ENCODE results near the gene PDE4D.

Gene PDE4D

DNA sequence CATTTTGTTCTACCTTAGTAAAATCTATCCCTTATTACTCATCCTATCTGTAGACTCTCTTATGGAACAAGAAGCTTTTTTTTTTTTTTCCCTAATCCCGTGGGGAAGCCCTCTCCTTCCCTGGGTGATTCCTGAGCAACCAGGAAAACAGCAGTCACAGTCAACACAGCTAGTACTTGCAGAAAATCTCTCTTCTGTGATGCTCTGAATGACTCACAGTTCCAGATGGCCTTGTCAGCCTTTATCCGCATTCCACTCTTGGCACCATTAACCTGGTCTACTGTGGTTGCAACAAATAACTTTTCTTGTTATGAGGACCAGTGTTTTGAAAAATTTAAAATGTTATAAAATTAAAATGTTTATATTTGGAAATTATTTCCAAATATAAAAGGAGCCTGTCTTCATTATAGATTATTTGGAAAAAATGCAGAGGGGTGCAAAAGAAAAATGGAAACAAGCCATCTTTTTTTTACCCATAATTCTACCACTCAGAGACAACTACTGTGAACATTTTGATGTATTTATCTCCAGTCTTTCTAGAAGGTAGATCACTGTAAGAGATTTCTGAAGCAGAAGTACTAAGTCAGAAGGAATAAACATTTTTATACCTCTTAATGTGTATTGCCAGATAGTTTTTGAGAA, 824.0 kb downstream of the PDE4D start:
- DNase-seq (ENCODE audit: low spot score): no peak
- TF ChIP-seq CTCF (IDR thresholded peaks at IDR 0.05; ENCODE audit: extremely low read depth, missing control alignments): no peak

DNA sequence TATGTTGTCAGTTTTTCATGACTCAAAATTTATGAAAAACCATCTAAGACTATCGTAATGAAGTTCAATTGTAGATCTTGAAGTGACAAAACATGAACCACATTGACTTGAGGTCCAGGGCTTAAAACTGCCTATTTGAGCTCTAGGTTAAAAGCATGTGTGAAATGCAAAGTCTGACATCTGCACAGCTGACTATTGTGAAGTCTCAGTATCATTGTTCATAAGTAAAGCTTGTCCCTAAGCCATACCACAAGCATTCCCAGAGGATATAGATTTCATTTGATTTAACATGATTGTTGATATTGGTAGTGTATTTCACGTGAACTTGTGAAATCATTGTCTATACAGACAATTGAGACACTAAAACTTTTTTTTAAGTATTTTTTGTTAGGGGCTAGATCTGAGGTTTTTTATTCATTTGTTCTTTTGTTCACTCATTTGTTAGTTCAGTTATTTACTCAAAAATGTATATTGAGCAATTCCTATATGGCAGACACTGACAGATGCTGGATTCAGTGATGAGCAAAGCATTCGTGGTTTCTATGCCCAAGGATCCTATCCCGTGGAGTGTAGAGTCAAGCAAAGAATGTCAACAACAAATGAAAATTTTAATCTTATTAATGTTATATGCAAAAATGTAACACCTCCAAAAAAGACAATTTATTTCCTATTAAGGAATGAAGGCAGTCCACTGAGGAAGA, 825.4 kb downstream of the PDE4D start:
- no peak for DNase-seq (ENCODE audit: low spot score)
- no peak for TF ChIP-seq CTCF (IDR thresholded peaks at IDR 0.05; ENCODE audit: extremely low read depth, missing control alignments)

- no peak for TF ChIP-seq CTCF (IDR thresholded peaks at IDR 0.05; ENCODE audit: extremely low read depth, missing control alignments)
Measured at GRCh38 chr5:59066367-59067163, 827.0 kb downstream of the PDE4D start.

DNA sequence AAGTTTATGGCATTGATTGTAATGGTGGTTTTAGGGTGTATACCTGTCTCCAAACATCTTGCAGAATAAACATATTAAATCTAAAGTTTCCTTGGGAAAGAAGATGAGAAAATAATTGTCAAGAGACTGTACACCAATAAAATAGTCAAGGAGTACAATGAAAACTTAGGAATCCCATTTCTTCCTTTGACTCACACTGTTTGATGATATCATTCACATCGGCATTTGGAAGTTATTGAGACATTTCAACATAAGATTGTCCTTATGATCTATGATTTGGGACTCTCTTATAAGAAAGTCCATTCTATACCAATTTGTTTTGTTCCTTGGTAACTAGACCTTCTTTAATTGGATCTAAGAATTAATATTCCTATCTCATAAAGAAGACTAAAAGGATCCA, 828.0 kb downstream of the PDE4D start:
- TF ChIP-seq CTCF (IDR thresholded peaks at IDR 0.05; ENCODE audit: extremely low read depth, missing control alignments): no peak
- DNase-seq (ENCODE audit: low spot score): no peak

More at GRCh38 chr5:59066367-59067163, 827.0 kb downstream of the PDE4D start:
- no peak for DNase-seq (ENCODE audit: low spot score)

DNA sequence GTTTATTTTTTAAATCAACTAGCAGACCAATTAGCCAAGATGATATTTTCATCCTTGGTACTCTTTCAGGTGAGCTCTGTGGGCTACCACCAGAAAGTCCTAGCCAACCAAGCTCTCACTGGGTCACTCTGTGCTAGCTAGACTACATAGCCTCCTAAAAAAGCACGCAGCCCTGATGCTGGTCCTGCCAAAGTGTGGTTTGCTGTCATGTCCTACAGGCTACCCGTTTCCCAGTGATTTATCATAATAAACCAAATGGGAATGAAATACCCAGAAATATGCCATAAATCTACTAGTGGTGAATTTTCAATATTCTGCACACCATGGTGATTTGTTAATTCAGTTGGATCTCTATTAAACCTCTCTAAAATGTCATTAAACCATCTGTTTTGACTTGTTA, 829.2 kb downstream of the PDE4D start:
- DNase-seq (ENCODE audit: low spot score): no peak
- TF ChIP-seq CTCF (IDR thresholded peaks at IDR 0.05; ENCODE audit: extremely low read depth, missing control alignments): no peak

DNA sequence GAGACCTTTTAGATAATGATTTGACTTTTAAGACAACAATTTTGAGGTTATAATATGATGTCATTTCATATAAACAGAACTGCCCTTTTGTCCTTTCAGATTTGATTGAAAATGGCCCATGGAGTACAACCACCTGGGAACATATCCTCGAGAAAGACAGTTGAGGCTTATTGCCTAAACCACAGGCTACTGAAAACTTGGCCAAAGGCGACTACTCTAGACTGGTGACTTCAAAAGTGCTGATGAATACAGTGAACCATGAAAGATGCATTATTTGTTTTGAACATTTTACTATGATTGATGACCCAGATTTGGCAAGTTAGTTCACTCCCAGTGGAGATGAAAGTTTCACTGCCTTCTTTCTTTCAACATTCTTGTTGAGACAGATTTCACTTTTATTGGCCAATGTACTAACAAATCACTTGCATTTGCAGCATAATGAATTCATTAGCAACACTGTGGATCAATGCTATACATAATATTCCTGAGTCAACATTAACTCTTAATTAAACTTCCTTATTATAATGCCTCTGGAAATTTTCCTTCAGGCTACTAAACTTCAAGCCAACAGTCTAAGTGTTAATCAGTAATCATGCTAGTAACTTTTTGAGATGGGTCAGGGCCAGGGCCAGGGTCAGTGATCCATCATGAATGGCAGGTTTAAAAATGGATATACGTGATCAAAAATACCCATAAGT, 830.4 kb downstream of the PDE4D start:
- DNase-seq (ENCODE audit: low spot score): no peak
- no peak for TF ChIP-seq CTCF (IDR thresholded peaks at IDR 0.05; ENCODE audit: extremely low read depth, missing control alignments)

Data from GM20000 (cell line).